ENCODE data around the gene EDNRA. TPM values are rescaled to one million over a fixed set of nuclear protein-coding genes. Genes with fewer than 3 reads are reported as not detected.

EDNRA gene
- total and polyA plus RNA-seq, 9 of the 15 experiments (the other 6 are each of a cell fraction or from before 2014, with no cell fraction given), result not detected

DNA sequence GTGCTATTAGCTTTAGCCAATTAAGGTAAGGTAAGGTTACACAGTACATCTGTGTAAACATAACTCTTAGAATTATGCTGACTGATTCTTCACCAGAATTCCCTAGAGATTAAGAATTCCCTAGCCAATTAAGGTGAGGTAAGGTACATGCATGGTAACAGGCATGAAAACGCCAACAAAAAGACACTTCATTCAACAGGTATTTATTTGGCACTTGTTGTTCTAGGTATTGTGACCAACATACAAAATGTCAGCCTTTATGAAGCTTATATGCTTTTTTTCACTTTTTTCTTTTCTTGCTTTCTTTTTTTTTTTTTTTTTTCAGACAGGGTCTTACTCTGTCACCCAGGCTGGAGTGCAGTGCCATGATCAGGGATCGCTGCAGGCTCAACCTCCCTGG, 47.2 kb downstream of the EDNRA start:
- FAIRE-seq (no peak), ATAC-seq (no peak), DNase-seq (ENCODE audit: extremely low read depth in 1 of 4, low spot score in 3 of 4) (no peak)
- no peaks in the 10 kb centered on the region for H3K36me3 ChIP-seq (ENCODE audit: control insufficient read depth, insufficient read depth, low read length)
- WGBS (ENCODE audit: insufficient coverage, low coverage, missing lambda C conversion rate), result 0% methylated on average over 1 of the region's 2 CpGs
- H3K4me2 ChIP-seq (ENCODE audit: insufficient read depth, low read length), result no peak overlapping the region
- H3K9ac ChIP-seq (ENCODE audit: insufficient read depth in 1 of 2, low read depth in 2 of 2, low read length in 2 of 2), result no peak overlapping the region
- no peaks in the 10 kb centered on the region for H3K4me1 ChIP-seq (replicated peaks in 1 of 2; ENCODE audit: control insufficient read depth in 2 of 2, insufficient read depth in 2 of 2, low read length in 2 of 2)
- no peaks in the 10 kb centered on the region for H3K9me1 ChIP-seq (ENCODE audit: control insufficient read depth, insufficient read depth, low read length)
- H2AFZ ChIP-seq (ENCODE audit: low read depth, low read length), result no peak overlapping the region
- H3K9me3 ChIP-seq (replicated peaks; ENCODE audit: control insufficient read depth, insufficient read depth, low read depth, low read length), result no peaks in the 10 kb centered on the region
- no peaks in the 10 kb centered on the region for H4K20me1 ChIP-seq (replicated peaks; ENCODE audit: control insufficient read depth, insufficient read depth, low read length)
- intact Hi-C loops (cut with micrococcal nuclease), result loop anchor here (10.0 kb wide), 1 partner anchor 167 kb away; no protein-coding TSS in a partner anchor
- ChIA-PET POLR2A (no interaction called here), CTCF (ENCODE audit: low intra/inter-chr PET ratio) (no interaction called here)
- no peaks in the 10 kb centered on the region for H3K27me3 ChIP-seq (ENCODE audit: control insufficient read depth in 2 of 2, insufficient read depth in 2 of 2, low read length in 2 of 2)
- BruUV-seq (replicated peaks), result no TSS peak
- H3K27ac ChIP-seq (ENCODE audit: extremely low read depth, low read depth, low read length), result no peak overlapping the region
- no peak overlapping the region for H3K4me3 ChIP-seq
- in situ Hi-C loops (cut with MboI), result no loop called here
- H3K79me2 ChIP-seq (ENCODE audit: control insufficient read depth, insufficient read depth, low read length), result no peaks in the 10 kb centered on the region
- TF ChIP-seq E2F6 (IDR thresholded peaks at IDR 0.05; ENCODE audit: borderline replicate concordance in 1 of 2, extremely low read depth in 1 of 2, insufficient read depth in 1 of 2, insufficient read length in 1 of 2, low read depth in 1 of 2, low read length in 1 of 2, poor library complexity in 1 of 2, severe bottlenecking in 1 of 2) (no peak), TEAD2 (tag; IDR thresholded peaks at IDR 0.05) (no peak), NUFIP1 (IDR thresholded peaks at IDR 0.05; ENCODE audit: partially characterized antibody) (no peak), ZNF140 (CRISPR knock-in tag; IDR thresholded peaks at IDR 0.05) (no peak), SMARCC2 (IDR thresholded peaks at IDR 0.05; ENCODE audit: low read depth) (no peak), NFIC (IDR thresholded peaks at IDR 0.05) (no peak), NFIX (CRISPR knock-in tag; IDR thresholded peaks at IDR 0.05; ENCODE audit: low read depth) (no peak), ZNF274 (IDR thresholded peaks at IDR 0.05; ENCODE audit: borderline replicate concordance, low read depth, low read length) (no peak), HNRNPK (IDR thresholded peaks at IDR 0.05; ENCODE audit: low read depth, low read length, poor library complexity, severe bottlenecking) (no peak), ERF (CRISPR knock-in tag; IDR thresholded peaks at IDR 0.05) (no peak), MGA (IDR thresholded peaks at IDR 0.05) (no peak)
